Bronchial epithelial cell (primary cell): ENCODE results near the gene EML6. TPM values are rescaled to one million over a fixed set of nuclear protein-coding genes. Genes with fewer than 3 reads are reported as not detected.
A peak's percentile ranks its signal among the peaks of the same experiment; 100 is the strongest.

ENCODE experiments used
- DNase-seq: peaks from one replicate; pipeline ENCODE4 v3.0.0-alpha.2; 2010; ENCODE audit warnings: low read depth
- FAIRE-seq: peaks from 2 replicates; lab custom pipeline; 2011; peaks lifted over from hg19 to GRCh38; lab: Jason Lieb, UNC
- H3K27me3 ChIP-seq: 2 replicates; pipeline ENCODE4 v1.5.1; 2011; ENCODE audit warnings: low read length; ENCODE audit not compliant: control insufficient read depth, insufficient read depth
- H3K36me3 ChIP-seq: 2 replicates; pipeline ENCODE4 v1.5.1; 2011; ENCODE audit warnings: low read length; ENCODE audit not compliant: control insufficient read depth, insufficient read depth
- H3K4me3 ChIP-seq: 2 replicates; pipeline ENCODE4 v1.5.1; 2011; ENCODE audit warnings: mild to moderate bottlenecking, low read depth, low read length, control low read depth
- total RNA-seq: library from RNA; depleted of rRNA; stranded (reverse); fragments of >200 nt; gene quantifications from 2 replicates; pipeline ENCODE4 v1.2.1, GENCODE V29; 2014
- TF ChIP-seq, protein P1 (sequence below): IDR thresholded peaks from 2 replicates; pipeline ENCODE4 v1.5.1; 2011; ENCODE audit warnings: mild to moderate bottlenecking, moderate library complexity, low read length, control low read depth, inconsistent platforms; ENCODE audit not compliant: insufficient read depth, severe bottlenecking

The EML6 gene
- total RNA-seq, 1 donor from 2014 or later: 0.53 TPM

DNA sequence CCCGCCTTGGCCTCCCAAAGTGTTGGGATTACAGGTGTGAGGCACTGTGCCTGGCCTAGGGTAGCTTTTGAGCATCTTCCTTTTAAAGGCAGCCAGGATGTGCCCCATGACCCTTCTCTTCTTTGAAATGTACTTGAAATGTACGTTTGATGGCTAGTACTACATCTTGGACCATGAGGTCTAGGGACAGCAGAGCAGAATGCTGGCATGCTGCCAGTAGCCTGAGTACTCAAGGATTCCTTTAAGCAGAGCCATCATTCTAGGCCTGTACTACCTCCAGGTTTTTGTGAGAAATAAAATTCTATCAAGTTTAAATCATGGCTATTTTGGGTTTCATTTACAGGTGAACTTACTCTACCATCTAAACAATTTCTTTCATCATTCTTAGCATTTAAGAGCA is 2.9 kb upstream of the EML6 start:
- no peak for FAIRE-seq
- no peak for DNase-seq
- Histone ChIP-seq H3K36me3 (no peaks in the 10 kb centered on the region), H3K4me3 (no peak overlapping the region), H3K27me3 (peaks cover 9% of the 10 kb centered on the region)
- TF ChIP-seq, protein P1, sequence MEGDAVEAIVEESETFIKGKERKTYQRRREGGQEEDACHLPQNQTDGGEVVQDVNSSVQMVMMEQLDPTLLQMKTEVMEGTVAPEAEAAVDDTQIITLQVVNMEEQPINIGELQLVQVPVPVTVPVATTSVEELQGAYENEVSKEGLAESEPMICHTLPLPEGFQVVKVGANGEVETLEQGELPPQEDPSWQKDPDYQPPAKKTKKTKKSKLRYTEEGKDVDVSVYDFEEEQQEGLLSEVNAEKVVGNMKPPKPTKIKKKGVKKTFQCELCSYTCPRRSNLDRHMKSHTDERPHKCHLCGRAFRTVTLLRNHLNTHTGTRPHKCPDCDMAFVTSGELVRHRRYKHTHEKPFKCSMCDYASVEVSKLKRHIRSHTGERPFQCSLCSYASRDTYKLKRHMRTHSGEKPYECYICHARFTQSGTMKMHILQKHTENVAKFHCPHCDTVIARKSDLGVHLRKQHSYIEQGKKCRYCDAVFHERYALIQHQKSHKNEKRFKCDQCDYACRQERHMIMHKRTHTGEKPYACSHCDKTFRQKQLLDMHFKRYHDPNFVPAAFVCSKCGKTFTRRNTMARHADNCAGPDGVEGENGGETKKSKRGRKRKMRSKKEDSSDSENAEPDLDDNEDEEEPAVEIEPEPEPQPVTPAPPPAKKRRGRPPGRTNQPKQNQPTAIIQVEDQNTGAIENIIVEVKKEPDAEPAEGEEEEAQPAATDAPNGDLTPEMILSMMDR: no peak

DNA sequence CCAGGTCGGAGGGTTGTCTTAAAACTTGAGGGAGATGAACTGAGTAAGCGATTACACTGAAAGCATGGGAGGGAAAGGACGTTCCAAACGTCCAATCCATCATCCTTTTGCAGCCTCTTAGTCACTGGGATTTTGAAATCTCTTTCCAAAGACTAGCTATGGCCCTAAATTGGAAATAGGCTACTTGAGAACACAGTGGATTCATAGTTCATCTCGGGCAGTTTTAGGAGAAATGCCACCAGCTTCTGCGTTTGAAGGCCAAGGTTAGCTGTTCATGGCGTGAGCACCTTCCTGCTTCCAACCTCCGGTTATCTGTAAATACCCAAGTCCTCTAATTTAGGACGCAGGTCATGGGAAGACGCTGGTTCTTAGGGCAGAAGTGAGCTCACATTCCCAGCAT is 821 bp upstream of the EML6 start:
- H3K4me3 ChIP-seq: peak overlapping the region; percentile 82
- TF ChIP-seq, protein P1: no peak
- DNase-seq (peak; percentile 74), FAIRE-seq (peak; percentile 43)
- H3K36me3 ChIP-seq: no peaks in the 10 kb centered on the region
- H3K27me3 ChIP-seq: peaks cover 11% of the 10 kb centered on the region

DNA sequence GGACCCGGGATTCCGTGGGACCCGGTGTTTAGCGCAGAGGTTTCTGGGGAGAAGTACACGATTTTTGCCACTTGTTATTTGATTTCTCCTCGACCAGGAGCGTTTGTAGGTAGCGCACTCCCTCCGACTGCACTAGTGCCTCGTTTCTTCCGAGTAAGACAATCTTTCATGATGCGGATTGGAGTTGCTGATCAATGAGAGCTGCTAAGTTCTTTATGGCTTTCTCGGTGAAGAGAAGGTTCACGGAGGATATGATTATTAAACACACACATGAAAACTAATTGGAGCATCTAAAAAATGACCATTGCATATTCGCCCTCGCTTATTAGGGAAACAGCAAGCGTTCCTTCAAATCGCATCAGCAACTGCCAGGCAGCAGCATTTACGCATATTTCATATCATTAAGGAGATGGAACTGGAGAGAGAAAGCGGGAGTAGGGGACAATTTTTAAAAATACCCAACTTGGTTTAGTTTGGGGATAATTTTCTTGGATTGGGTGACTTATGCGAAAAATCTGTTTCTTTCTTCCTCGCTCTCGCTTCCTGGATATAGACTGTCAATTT is 616 bp downstream of the EML6 start:
- H3K4me3 ChIP-seq: peak overlapping the region; percentile 82
- peaks cover 11% of the 10 kb centered on the region for H3K27me3 ChIP-seq
- TF ChIP-seq, protein P1: no peak
- DNase-seq: peak; percentile 21
- no peak for FAIRE-seq
- H3K36me3 ChIP-seq: no peaks in the 10 kb centered on the region

- Histone ChIP-seq H3K4me3 (peak overlapping the region; percentile 82), H3K27me3 (peaks cover 11% of the 10 kb centered on the region), H3K36me3 (no peaks in the 10 kb centered on the region)
- FAIRE-seq (no peak), DNase-seq (no peak)
- TF ChIP-seq, protein P1: no peak
These were observed 1.3 kb downstream of the EML6 start for GRCh38 chr2:54724560-54725342.

GRCh38 chr2:54725343-54726099 is 2.1 kb downstream of the EML6 start:
- DNase-seq (no peak), FAIRE-seq (no peak)
- Histone ChIP-seq H3K27me3 (peaks cover 11% of the 10 kb centered on the region), H3K36me3 (no peaks in the 10 kb centered on the region), H3K4me3 (no peak overlapping the region)
- TF ChIP-seq, protein P1: no peak
